HepG2 (cell line): ENCODE results near the gene BCL2. TPM values are rescaled to one million over a fixed set of nuclear protein-coding genes. Genes with fewer than 3 reads are reported as not detected.

Experiments used
- ATAC-seq: fragments of 200-7000 bp; cut with Tn5 transposase; 3 replicates; pipeline ENCODE4 v1.9.1; 2020; ENCODE audit warnings: mild to moderate bottlenecking, moderate library complexity
- BruUV-seq: library from RNA; stranded (reverse); fragments of 400-500 nt; replicated peaks from 2 replicates; lab custom pipeline; 2021; lab: Mats Ljungman, UMichigan
- CTCF ChIA-PET: fragments of 300-600 bp; formaldehyde crosslinking; extraction: SDS; loops from one replicate; lab custom pipeline; 2021; ENCODE audit warnings: low total read pairs, inconsistent platforms, low intra/inter-chr PET ratio; lab: Yijun Ruan, JAX
- POLR2A ChIA-PET: fragments of 350-600 bp; sonication (Branson Sonifier 250); formaldehyde crosslinking; loops from one replicate; lab custom pipeline; 2020; ENCODE audit warnings: antibody characterized with exemption, inconsistent platforms; lab: Yijun Ruan, JAX
- DNase-seq: peaks from one replicate; pipeline ENCODE4 v3.0.0-alpha.2; 2015; ENCODE audit warnings: low spot score
- FAIRE-seq: peaks from 3 replicates; lab custom pipeline; 2011; peaks lifted over from hg19 to GRCh38; lab: Jason Lieb, UNC
- H2AFZ ChIP-seq: one replicate; pipeline ENCODE4 v1.6.1; 2011; ENCODE audit warnings: low read length, inconsistent platforms
- H3K27ac ChIP-seq: fragments of 300-600 bp; 3 replicates; pipeline ENCODE4 v1.8.0; 2011; ENCODE audit warnings: mixed run types, mild to moderate bottlenecking, mixed read lengths, low read length, inconsistent platforms; ENCODE audit not compliant: insufficient read depth; ENCODE audit errors: extremely low read length
- H3K27me3 ChIP-seq, 2 experiments: fragments of 200-600 bp in 1 of 2; 2 replicates in 1 of 2; 3 replicates in 1 of 2; pipeline versions ENCODE4 v1.6.0 to v1.8.0; 2011; ENCODE audit warnings: low read length in 2 of 2, mild to moderate bottlenecking in 2 of 2, moderate library complexity in 2 of 2, inconsistent platforms in 1 of 2; ENCODE audit not compliant: insufficient read depth in 2 of 2, control insufficient read depth in 1 of 2
- H3K36me3 ChIP-seq, 2 experiments: fragments of 200-600 bp in 1 of 2; replicated peaks in 1 of 2; 2 replicates in 1 of 2; 3 replicates in 1 of 2; pipeline versions ENCODE4 v1.5.1 to v1.8.0; 2011; ENCODE audit warnings: low read length in 2 of 2, inconsistent platforms in 1 of 2; ENCODE audit not compliant: insufficient read depth in 2 of 2, control insufficient read depth in 1 of 2
- H3K4me1 ChIP-seq: 2 replicates; pipeline ENCODE4 v1.5.1; 2012; ENCODE audit warnings: low read length, inconsistent platforms; ENCODE audit not compliant: insufficient read depth
- H3K4me2 ChIP-seq: 2 replicates; pipeline ENCODE4 v1.6.0; 2011; ENCODE audit warnings: low read depth, low read length, inconsistent platforms
- H3K4me3 ChIP-seq, 3 experiments: fragments of 200-600 bp in 1 of 3; sonication (generic), shearing (Covaris generic) in 1 of 3; replicated peaks in 1 of 3; 2 replicates each; pipeline ENCODE4 v1.5.1; 2011 to 2016; ENCODE audit warnings: low read length in 3 of 3, inconsistent platforms in 2 of 3, low read depth in 2 of 3, mild to moderate bottlenecking in 2 of 3, control low read depth in 1 of 3, mixed read lengths in 1 of 3; ENCODE audit not compliant: insufficient read depth in 1 of 3
- H3K79me2 ChIP-seq: one replicate; pipeline ENCODE4 v1.6.1; 2011; ENCODE audit warnings: low read length, inconsistent platforms; ENCODE audit not compliant: insufficient read depth
- H3K9ac ChIP-seq: 2 replicates; pipeline ENCODE4 v1.6.0; 2011; ENCODE audit warnings: mild to moderate bottlenecking, low read depth, low read length, inconsistent platforms; ENCODE audit not compliant: insufficient read depth
- H3K9me3 ChIP-seq: 2 replicates; pipeline ENCODE4 v1.5.1; 2012; ENCODE audit warnings: mild to moderate bottlenecking, low read length
- H4K20me1 ChIP-seq: 2 replicates; pipeline ENCODE4 v1.6.0; 2011; ENCODE audit warnings: inconsistent platforms, mild to moderate bottlenecking, low read length, moderate library complexity; ENCODE audit not compliant: insufficient read depth
- MTF2 ChIP-seq: sonication (generic); formaldehyde crosslinking; IDR thresholded peaks from 2 replicates; pipeline ENCODE4 v1.5.0; 2020; ENCODE audit warnings: missing genetic modification reagents, borderline replicate concordance
- PCBP1 ChIP-seq: fragments of 200-400 bp; formaldehyde crosslinking; IDR thresholded peaks from 2 replicates; pipeline ENCODE4 v1.6.1; 2017; ENCODE audit warnings: mild to moderate bottlenecking, low read depth, low read length, borderline replicate concordance
- SIX1 ChIP-seq: sonication (generic); formaldehyde crosslinking; IDR thresholded peaks from 2 replicates; pipeline ENCODE4 v1.4.0; 2020; ENCODE audit warnings: missing genetic modification reagents, borderline replicate concordance
- SMAD1 ChIP-seq: sonication (generic); formaldehyde crosslinking; IDR thresholded peaks from 2 replicates; pipeline ENCODE4 v1.4.0; 2020; ENCODE audit warnings: missing genetic modification reagents, low read depth, mild to moderate bottlenecking, borderline replicate concordance
- SP140L ChIP-seq: sonication (generic); formaldehyde crosslinking; IDR thresholded peaks from 2 replicates; pipeline ENCODE4 v1.4.0; 2020; ENCODE audit warnings: missing genetic modification reagents, borderline replicate concordance
- TP53 ChIP-seq: sonication (generic); formaldehyde crosslinking; conservative IDR thresholded peaks from 2 replicates; pipeline ENCODE4 v1.4.0; 2020; ENCODE audit warnings: missing genetic modification reagents
- U2AF1 ChIP-seq: fragments of 200-400 bp; formaldehyde crosslinking; optimal IDR thresholded peaks from 2 replicates; pipeline ENCODE3; 2017; ENCODE audit warnings: mild to moderate bottlenecking, low read depth, low read length
- ZNF274 ChIP-seq: sonication (generic); formaldehyde crosslinking; IDR thresholded peaks from 2 replicates; pipeline ENCODE4 v1.5.1; 2020; ENCODE audit warnings: mild to moderate bottlenecking, missing genetic modification reagents
- ZNF431 ChIP-seq: sonication (generic); formaldehyde crosslinking; IDR thresholded peaks from 2 replicates; pipeline ENCODE4 v1.9.0; 2022; ENCODE audit warnings: missing genetic modification reagents, low read depth, mild to moderate bottlenecking, borderline replicate concordance
- ZNF530 ChIP-seq: sonication (generic); formaldehyde crosslinking; IDR thresholded peaks from 2 replicates; pipeline ENCODE4 v1.5.0; 2020; ENCODE audit warnings: low read depth, mild to moderate bottlenecking, missing genetic modification reagents
- WGBS: methylation state at CpG from one replicate; pipeline ENCODE4 v1.1.6; 2017; ENCODE audit warnings: low lambda C conversion rate; 5-methylcytosine and 5-hydroxymethylcytosine counted together
- in situ Hi-C: cut with HindIII; loops from 2 replicates; pipeline ENCODE4 v1.10.0; 2017; ENCODE audit warnings: low pct_unique_long_range_greater_than_20kb; ENCODE audit not compliant: extremely low pct_ligation_motif_present
- intact Hi-C: fragments of 100-400 bp; cut with micrococcal nuclease; formaldehyde crosslinking; loops from one replicate; pipeline ENCODE4 v1.10.0; 2022; ENCODE audit not compliant: unreplicated experiment
- polyA plus RNA-seq, 8 experiments: library from polyadenylated mRNA; depleted of rRNA in 3 of 8; stranded (reverse) in 7 of 8; unstranded in 1 of 8; fragments of >200 nt; fragmentation: Illumina TruSeq in 4 of 8; extraction: Trizol in 4 of 8; gene quantifications; 2 replicates each; pipeline versions ENCODE4 v1.2.1 to v1.2.3, GENCODE V29; 2011 to 2016; ENCODE audit warnings: low read depth in 4 of 8, missing spikeins in 1 of 8, mixed read lengths in 1 of 8; ENCODE audit not compliant: insufficient read depth in 1 of 8
- total RNA-seq, 5 experiments: library from RNA; depleted of rRNA; stranded (reverse); fragments of >200 nt; fragmentation: Illumina TruSeq; extraction: Trizol; gene quantifications; 2 replicates each; pipeline ENCODE4 v1.2.3, GENCODE V29; 2016; ENCODE audit warnings: low read depth in 1 of 5
- TF ChIP-seq, protein P1 (sequence below): sonication (generic); formaldehyde crosslinking; IDR thresholded peaks from 2 replicates; pipeline ENCODE4 v1.4.0; 2020; ENCODE audit warnings: missing genetic modification reagents, borderline replicate concordance
- TF ChIP-seq, protein P2 (sequence below): sonication (generic); formaldehyde crosslinking; IDR thresholded peaks from 2 replicates; pipeline ENCODE4 v1.4.0; 2020; ENCODE audit warnings: mild to moderate bottlenecking, missing genetic modification reagents

The BCL2 gene
- total and polyA plus RNA-seq, 2 of the 13 experiments (the other 11 are each of a cell fraction or from before 2014, with no cell fraction given) = 0.07 to 0.53 TPM

DNA sequence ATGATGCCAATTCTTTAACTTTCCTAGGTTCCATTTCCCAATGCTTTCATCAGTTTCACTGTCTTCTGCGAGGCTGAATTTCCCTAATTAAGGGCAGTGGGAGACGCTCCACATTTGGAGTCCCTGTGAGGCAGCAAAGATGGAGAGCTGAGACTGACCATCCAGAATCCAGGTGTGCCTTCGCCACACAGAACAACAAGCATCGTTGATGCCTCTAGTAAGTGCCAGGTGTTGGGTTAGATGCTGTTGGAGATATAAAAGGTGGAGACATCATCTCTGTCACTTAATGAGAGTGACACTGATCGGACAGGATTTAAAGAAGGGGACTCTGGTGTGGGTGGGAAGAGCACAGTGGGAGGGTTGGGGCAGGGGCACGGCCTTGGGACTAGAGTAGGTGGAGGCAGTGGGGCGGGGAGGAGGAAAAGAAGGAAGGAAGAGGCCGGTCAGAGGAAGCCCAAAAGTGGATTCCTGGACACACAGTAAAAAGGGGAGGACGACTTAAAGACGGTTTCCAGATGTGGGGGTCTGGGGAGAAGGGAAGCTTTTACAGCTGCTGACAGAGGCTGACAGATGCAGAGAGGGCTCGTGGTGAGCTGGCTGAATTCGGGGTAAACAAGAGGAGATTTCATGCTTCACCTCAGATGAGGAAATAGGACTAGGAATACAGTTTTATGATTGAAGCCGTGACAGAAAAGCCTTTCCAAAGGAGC, 113.0 kb downstream of the BCL2 start:
- FAIRE-seq = no peak
- Histone ChIP-seq H3K27me3 (peaks cover 1 to 20% of the 10 kb centered on the region in 2 experiments; a peak in 3 of 5 replicates), H3K4me2 (no peak overlapping the region), H3K36me3 (no peaks in the 10 kb centered on the region), H3K4me3 (no peak overlapping the region), H3K9me3 (no peaks in the 10 kb centered on the region), H4K20me1 (no peaks in the 10 kb centered on the region), H2AFZ (no peak overlapping the region), H3K79me2 (no peaks in the 10 kb centered on the region), H3K4me1 (no peaks in the 10 kb centered on the region), H3K9ac (no peak overlapping the region), H3K27ac (no peak overlapping the region)
- in situ Hi-C loops (no loop called here), intact Hi-C loops (no loop called here)
- POLR2A ChIA-PET = no interaction called here
- CTCF ChIA-PET = no interaction called here
- no peak for DNase-seq
- no peak for ATAC-seq
- BruUV-seq = no TSS peak
- 8% methylated on average over 13 of the region's 13 CpGs for WGBS
- TF ChIP-seq U2AF1 = no peak
- no peak for TF ChIP-seq ZNF530 (CRISPR knock-in tag)
- TF ChIP-seq PCBP1 = no peak
- TF ChIP-seq SP140L (CRISPR knock-in tag) = no peak
- TF ChIP-seq ZNF431 (CRISPR knock-in tag) = no peak
- TF ChIP-seq ZNF274 (CRISPR knock-in tag) = no peak
- TF ChIP-seq SMAD1 (CRISPR knock-in tag) = no peak
- no peak for TF ChIP-seq MTF2 (CRISPR knock-in tag)
- no peak for TF ChIP-seq TP53 (CRISPR knock-in tag)
- TF ChIP-seq, protein P1, sequence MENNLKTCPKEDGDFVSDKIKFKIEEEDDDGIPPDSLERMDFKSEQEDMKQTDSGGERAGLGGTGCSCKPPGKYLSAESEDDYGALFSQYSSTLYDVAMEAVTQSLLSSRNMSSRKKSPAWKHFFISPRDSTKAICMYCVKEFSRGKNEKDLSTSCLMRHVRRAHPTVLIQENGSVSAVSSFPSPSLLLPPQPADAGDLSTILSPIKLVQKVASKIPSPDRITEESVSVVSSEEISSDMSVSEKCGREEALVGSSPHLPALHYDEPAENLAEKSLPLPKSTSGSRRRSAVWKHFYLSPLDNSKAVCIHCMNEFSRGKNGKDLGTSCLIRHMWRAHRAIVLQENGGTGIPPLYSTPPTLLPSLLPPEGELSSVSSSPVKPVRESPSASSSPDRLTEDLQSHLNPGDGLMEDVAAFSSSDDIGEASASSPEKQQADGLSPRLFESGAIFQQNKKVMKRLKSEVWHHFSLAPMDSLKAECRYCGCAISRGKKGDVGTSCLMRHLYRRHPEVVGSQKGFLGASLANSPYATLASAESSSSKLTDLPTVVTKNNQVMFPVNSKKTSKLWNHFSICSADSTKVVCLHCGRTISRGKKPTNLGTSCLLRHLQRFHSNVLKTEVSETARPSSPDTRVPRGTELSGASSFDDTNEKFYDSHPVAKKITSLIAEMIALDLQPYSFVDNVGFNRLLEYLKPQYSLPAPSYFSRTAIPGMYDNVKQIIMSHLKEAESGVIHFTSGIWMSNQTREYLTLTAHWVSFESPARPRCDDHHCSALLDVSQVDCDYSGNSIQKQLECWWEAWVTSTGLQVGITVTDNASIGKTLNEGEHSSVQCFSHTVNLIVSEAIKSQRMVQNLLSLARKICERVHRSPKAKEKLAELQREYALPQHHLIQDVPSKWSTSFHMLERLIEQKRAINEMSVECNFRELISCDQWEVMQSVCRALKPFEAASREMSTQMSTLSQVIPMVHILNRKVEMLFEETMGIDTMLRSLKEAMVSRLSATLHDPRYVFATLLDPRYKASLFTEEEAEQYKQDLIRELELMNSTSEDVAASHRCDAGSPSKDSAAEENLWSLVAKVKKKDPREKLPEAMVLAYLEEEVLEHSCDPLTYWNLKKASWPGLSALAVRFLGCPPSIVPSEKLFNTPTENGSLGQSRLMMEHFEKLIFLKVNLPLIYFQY (CRISPR knock-in tag) = no peak
- no peak for TF ChIP-seq SIX1 (CRISPR knock-in tag)
- TF ChIP-seq, protein P2, sequence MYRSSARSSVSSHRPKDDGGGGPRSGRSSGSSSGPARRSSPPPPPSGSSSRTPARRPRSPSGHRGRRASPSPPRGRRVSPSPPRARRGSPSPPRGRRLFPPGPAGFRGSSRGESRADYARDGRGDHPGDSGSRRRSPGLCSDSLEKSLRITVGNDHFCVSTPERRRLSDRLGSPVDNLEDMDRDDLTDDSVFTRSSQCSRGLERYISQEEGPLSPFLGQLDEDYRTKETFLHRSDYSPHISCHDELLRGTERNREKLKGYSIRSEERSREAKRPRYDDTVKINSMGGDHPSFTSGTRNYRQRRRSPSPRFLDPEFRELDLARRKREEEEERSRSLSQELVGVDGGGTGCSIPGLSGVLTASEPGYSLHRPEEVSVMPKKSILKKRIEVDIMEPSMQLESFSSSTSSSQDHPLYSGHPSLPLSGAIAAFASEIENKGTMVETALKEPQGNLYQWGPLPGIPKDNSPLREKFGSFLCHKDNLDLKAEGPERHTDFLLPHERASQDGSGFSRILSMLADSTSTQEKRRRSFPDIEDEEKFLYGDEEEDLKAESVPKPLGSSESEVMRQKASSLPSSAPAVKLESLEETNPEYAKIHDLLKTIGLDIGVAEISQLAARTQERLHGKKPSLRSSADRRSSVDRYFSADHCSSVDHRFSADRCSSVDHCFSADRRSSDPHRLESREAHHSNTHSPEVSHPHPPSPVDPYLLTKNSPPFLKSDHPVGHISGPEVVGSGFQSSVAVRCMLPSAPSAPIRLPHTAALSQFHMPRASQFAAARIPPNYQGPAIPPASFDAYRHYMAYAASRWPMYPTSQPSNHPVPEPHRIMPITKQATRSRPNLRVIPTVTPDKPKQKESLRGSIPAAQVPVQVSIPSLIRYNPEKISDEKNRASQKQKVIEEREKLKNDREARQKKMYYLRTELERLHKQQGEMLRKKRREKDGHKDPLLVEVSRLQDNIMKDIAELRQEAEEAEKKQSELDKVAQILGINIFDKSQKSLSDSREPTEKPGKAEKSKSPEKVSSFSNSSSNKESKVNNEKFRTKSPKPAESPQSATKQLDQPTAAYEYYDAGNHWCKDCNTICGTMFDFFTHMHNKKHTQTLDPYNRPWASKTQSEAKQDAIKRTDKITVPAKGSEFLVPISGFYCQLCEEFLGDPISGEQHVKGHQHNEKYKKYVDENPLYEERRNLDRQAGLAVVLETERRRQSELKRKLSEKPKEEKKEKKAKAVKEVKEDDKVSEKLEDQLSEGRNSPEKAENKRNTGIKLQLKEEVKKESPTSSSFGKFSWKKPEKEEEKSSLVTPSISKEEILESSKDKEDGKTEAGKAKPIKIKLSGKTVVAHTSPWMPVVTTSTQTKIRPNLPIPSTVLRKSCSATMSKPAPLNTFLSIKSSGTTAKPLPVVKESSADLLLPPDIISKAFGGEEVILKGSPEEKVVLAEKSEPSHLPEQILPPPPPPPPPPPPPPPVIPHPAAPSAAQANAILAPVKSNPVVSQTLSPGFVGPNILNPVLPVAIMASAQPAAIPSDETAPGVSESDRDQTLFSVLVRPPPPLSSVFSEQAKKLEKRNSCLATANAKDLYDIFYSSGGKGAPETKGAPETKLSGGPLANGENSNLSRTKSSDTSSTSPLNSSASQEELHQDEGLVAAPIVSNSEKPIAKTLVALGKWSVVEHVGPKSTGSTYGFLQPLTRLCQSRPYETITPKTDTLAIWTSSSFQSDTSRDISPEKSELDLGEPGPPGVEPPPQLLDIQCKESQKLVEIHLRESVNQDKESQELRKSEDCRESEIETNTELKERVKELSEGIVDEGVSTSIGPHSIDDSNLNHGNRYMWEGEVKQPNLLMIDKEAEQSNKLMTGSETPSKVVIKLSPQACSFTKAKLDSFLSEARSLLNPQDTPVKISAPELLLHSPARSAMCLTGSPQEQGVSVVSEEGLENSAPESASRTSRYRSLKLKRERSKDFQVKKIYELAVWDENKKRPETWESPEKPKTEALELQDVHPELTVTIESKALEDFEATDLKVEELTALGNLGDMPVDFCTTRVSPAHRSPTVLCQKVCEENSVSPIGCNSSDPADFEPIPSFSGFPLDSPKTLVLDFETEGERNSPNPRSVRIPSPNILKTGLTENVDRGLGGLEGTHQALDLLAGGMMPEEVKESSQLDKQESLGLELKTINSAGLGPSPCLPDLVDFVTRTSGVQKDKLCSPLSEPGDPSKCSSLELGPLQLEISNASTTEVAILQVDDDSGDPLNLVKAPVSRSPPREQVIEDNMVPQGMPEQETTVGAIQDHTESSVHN (CRISPR knock-in tag) = no peak
